CD4-positive, alpha-beta T cell treated with Interleukin-4 for 1 hour (primary cell): ENCODE data around the gene CSF1.

Experiments
- DNase-seq, 2 donors: peaks; one replicate each; pipeline ENCODE4 v3.0.0-alpha.2; 2020 to 2022

CSF1 gene

GRCh38 chr1:109979489-109980091 is 68.9 kb downstream of the CSF1 start:
- DNase-seq = no peak
